ENCODE measurements around the gene VWF. TPM values are rescaled to one million over a fixed set of nuclear protein-coding genes. Genes with fewer than 3 reads are reported as not detected.

The VWF gene
- total RNA-seq, 4 donors from 2014 or later: 78.8 to 118 (median 101) TPM

GRCh38 chr12:6095269-6095668 is 29.2 kb downstream of the VWF start:
- H3K27me3 ChIP-seq: no peaks in the 10 kb centered on the region
- intact Hi-C loops (cut with DNase I; ENCODE audit: low total_unique reads) (no loop called here), in situ Hi-C loops (cut with MboI; ENCODE audit: low sequenced_read_pairs in 4 of 4) (no loop called here)
- H3K9me3 ChIP-seq: no peaks in the 10 kb centered on the region
- no peaks in the 10 kb centered on the region for H3K36me3 ChIP-seq
- TF ChIP-seq POLR2A (IDR thresholded peaks at IDR 0.05): no peak
- no peak overlapping the region for H3K4me3 ChIP-seq
- DNase-seq (no peak), ATAC-seq (no peak)
- peaks cover 3 to 17% of the 10 kb centered on the region in 2 donors for H3K4me1 ChIP-seq
- H3K27ac ChIP-seq: no peak overlapping the region

- no peaks in the 10 kb centered on the region for H3K27me3 ChIP-seq
- no peaks in the 10 kb centered on the region for H3K36me3 ChIP-seq
- H3K4me3 ChIP-seq: no peak overlapping the region
- H3K4me1 ChIP-seq: peaks cover 3 to 17% of the 10 kb centered on the region in 2 donors
- no peak for DNase-seq
- ATAC-seq: no peak
- intact Hi-C loops (cut with DNase I; ENCODE audit: low total_unique reads): no loop called here
- TF ChIP-seq, protein P1, sequence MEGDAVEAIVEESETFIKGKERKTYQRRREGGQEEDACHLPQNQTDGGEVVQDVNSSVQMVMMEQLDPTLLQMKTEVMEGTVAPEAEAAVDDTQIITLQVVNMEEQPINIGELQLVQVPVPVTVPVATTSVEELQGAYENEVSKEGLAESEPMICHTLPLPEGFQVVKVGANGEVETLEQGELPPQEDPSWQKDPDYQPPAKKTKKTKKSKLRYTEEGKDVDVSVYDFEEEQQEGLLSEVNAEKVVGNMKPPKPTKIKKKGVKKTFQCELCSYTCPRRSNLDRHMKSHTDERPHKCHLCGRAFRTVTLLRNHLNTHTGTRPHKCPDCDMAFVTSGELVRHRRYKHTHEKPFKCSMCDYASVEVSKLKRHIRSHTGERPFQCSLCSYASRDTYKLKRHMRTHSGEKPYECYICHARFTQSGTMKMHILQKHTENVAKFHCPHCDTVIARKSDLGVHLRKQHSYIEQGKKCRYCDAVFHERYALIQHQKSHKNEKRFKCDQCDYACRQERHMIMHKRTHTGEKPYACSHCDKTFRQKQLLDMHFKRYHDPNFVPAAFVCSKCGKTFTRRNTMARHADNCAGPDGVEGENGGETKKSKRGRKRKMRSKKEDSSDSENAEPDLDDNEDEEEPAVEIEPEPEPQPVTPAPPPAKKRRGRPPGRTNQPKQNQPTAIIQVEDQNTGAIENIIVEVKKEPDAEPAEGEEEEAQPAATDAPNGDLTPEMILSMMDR (IDR thresholded peaks at IDR 0.05 in 4 of 5, conservative IDR thresholded peaks at IDR 0.05 in 1 of 5): no peak
- TF ChIP-seq POLR2A (IDR thresholded peaks at IDR 0.05): no peak
- in situ Hi-C loops (cut with MboI; ENCODE audit: low sequenced_read_pairs in 4 of 4): no loop called here
- H3K9me3 ChIP-seq: no peaks in the 10 kb centered on the region
- H3K27ac ChIP-seq: peak overlapping the region in 3 of 4 donors; percentile 32 to 58 (median 48)
These were observed 30.7 kb downstream of the VWF start for GRCh38 chr12:6093764-6094163.

GRCh38 chr12:6092784-6093722 is 31.4 kb downstream of the VWF start:
- Histone ChIP-seq H3K4me3 (peak overlapping the region in 1 of 4 donors; percentile 32), H3K4me1 (peaks cover 3 to 17% of the 10 kb centered on the region in 2 donors), H3K9me3 (no peaks in the 10 kb centered on the region), H3K27ac (peak overlapping the region in 3 of 4 donors; percentile 32 to 58 (median 48)), H3K27me3 (no peaks in the 10 kb centered on the region), H3K36me3 (no peaks in the 10 kb centered on the region)
- intact Hi-C loops (cut with DNase I; ENCODE audit: low total_unique reads) (no loop called here), in situ Hi-C loops (cut with MboI; ENCODE audit: low sequenced_read_pairs in 4 of 4) (no loop called here)
- TF ChIP-seq, protein P1 (IDR thresholded peaks at IDR 0.05 in 4 of 5, conservative IDR thresholded peaks at IDR 0.05 in 1 of 5): no peak
- no peak for TF ChIP-seq POLR2A (IDR thresholded peaks at IDR 0.05)
- ATAC-seq (peak; percentile 74 to 80), DNase-seq (peak; percentile 17 to 72)

DNA sequence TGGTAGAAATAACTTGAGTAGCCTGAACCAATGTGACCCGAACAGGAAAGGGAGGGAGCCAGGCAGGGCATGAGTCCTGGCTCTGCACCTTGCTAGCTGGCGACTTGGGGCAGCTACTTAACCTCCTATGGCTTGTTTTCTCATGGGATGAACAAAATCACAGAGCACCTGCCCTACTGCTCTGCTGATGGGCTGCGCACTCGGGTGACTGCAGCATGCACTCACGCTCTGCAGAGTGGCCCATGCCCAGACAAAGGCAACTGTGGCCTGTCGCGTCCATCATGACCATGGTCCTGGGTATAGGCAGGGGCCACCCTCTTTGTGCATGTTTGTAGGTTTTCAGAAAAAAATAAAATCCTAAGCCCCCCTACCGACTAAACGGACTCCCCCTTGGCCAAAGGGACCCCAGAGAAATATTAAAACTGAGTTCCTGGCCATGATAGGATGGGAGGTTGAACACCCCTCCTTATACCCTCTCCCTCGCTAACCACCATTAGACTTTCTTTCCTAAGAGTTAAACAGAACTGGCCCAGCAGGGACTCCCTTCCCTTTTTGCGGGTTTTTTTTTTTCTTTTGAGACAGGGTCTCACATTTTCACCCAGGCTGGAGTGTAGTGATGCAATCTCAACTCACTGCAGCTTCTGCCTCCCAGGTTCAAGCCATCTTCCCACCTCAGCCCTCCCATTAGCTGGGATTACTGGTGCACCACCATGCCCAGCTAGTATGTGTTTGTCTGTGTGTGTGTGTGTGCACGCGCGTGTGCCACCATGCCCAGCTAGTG is 32.5 kb downstream of the VWF start:
- H3K27me3 ChIP-seq: no peaks in the 10 kb centered on the region

More for the DNA sequence above, 32.5 kb downstream of the VWF start:
- H3K36me3 ChIP-seq: no peaks in the 10 kb centered on the region
- H3K27ac ChIP-seq: peak overlapping the region in 1 of 4 donors; percentile 22
- in situ Hi-C loops (cut with MboI; ENCODE audit: low sequenced_read_pairs in 4 of 4) (no loop called here), intact Hi-C loops (cut with DNase I; ENCODE audit: low total_unique reads) (no loop called here)
- TF ChIP-seq, protein P1 (IDR thresholded peaks at IDR 0.05 in 4 of 5, conservative IDR thresholded peaks at IDR 0.05 in 1 of 5): no peak
- TF ChIP-seq POLR2A (IDR thresholded peaks at IDR 0.05): no peak
- H3K4me3 ChIP-seq: no peak overlapping the region
- DNase-seq (no peak), ATAC-seq (no peak)
- H3K4me1 ChIP-seq: peaks cover 3 to 19% of the 10 kb centered on the region in 2 donors
- H3K9me3 ChIP-seq: no peaks in the 10 kb centered on the region

All from gastrocnemius medialis (tissue), 4 donors.